Testis (tissue), 5 donors: ENCODE measurements around the gene RHO. TPM values are rescaled to one million over a fixed set of nuclear protein-coding genes. Genes with fewer than 3 reads are reported as not detected.
"Not testable (repeated sequence)": the region's sequence is repeated elsewhere in the genome, so short reads cannot be mapped to it uniquely, and the experiment has no call there.

Source experiments
- DNase-seq: peaks from one replicate; pipeline ENCODE4 v3.0.0-alpha.2; 2019
- H3K27ac ChIP-seq, 2 donors: fragments of 200-600 bp; sonication (generic); one replicate each; pipeline ENCODE4 v1.5.1; 2019
- H3K27me3 ChIP-seq: fragments of 200-600 bp; sonication (generic); one replicate; pipeline ENCODE4 v1.5.1; 2019
- H3K36me3 ChIP-seq: fragments of 200-600 bp; sonication (generic); one replicate; pipeline ENCODE4 v1.5.1; 2017; ENCODE audit warnings: low read depth; ENCODE audit errors: missing control alignments
- H3K4me1 ChIP-seq: fragments of 200-600 bp; sonication (generic); one replicate; pipeline ENCODE4 v1.5.1; 2019
- H3K4me3 ChIP-seq, 2 donors: fragments of 200-600 bp; sonication (generic); one replicate each; pipeline ENCODE4 v1.5.1; 2017 to 2019
- H3K9me3 ChIP-seq: fragments of 200-600 bp; sonication (generic); one replicate; pipeline ENCODE4 v1.5.1; 2017
- POLR2A ChIP-seq: fragments of 450-650 bp; IDR thresholded peaks from one replicate; pipeline ENCODE4 v1.6.1; 2017; ENCODE audit warnings: antibody characterized with exemption, mild to moderate bottlenecking, moderate library complexity
- WGBS, 2 donors: methylation state at CpG; one replicate each; pipeline ENCODE4 v1.1.5; 2018; 5-methylcytosine and 5-hydroxymethylcytosine counted together
- intact Hi-C: fragments of 100-400 bp; cut with DNase I; formaldehyde crosslinking; loops from one replicate; pipeline ENCODE4 v1.15.1; 2023; ENCODE audit warnings: low total_unique reads
- long read RNA-seq, 2 donors: transcript quantifications; one replicate each; lab custom pipeline, GENCODE V29; 2026
- polyA plus RNA-seq: library from polyadenylated mRNA; stranded (reverse); fragments of 350-450 nt; fragmentation: Illumina TruSeq; extraction: RNeasy Lipid Tissue Mini Kit (QIAGEN cat#74804); gene quantifications from one replicate; pipeline ENCODE4 v1.2.3, GENCODE V29; 2014; ENCODE audit warnings: low read depth, low replicate concordance; ENCODE audit not compliant: insufficient read depth
- total RNA-seq, 2 donors: library from RNA; depleted of rRNA; stranded (reverse); fragments of >200 nt; gene quantifications; one replicate each; pipeline ENCODE4 v1.2.3, GENCODE V29; 2016
- TF ChIP-seq, protein P1 (sequence below), 3 experiments: fragments of 450-650 bp in 2 of 3; fragments of 200-600 bp in 1 of 3; sonication (generic) in 1 of 3; IDR thresholded peaks; one replicate each; pipeline ENCODE4 v1.5.1; 2016 to 2019; ENCODE audit warnings: antibody characterized with exemption in 3 of 3, mild to moderate bottlenecking in 2 of 3, moderate library complexity in 1 of 3

Gene RHO
- under 1 TPM in 1 of 2 donors, not detected in 1; 0.25 TPM for total RNA-seq
- not detected for polyA plus RNA-seq
- long read RNA-seq, donor 1: 0 reads
- long read RNA-seq, donor 2: 0 reads

DNA sequence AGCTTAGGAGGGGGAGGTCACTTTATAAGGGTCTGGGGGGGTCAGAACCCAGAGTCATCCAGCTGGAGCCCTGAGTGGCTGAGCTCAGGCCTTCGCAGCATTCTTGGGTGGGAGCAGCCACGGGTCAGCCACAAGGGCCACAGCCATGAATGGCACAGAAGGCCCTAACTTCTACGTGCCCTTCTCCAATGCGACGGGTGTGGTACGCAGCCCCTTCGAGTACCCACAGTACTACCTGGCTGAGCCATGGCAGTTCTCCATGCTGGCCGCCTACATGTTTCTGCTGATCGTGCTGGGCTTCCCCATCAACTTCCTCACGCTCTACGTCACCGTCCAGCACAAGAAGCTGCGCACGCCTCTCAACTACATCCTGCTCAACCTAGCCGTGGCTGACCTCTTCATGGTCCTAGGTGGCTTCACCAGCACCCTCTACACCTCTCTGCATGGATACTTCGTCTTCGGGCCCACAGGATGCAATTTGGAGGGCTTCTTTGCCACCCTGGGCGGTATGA is at the start of gene RHO:
RHO (plus strand) TSS at position 51 of the 512 bp plus-strand sequence; CDS start at position 146, 95 bp downstream.
- intact Hi-C loops: no loop called here
- TF ChIP-seq POLR2A: no peak
- TF ChIP-seq, protein P1, sequence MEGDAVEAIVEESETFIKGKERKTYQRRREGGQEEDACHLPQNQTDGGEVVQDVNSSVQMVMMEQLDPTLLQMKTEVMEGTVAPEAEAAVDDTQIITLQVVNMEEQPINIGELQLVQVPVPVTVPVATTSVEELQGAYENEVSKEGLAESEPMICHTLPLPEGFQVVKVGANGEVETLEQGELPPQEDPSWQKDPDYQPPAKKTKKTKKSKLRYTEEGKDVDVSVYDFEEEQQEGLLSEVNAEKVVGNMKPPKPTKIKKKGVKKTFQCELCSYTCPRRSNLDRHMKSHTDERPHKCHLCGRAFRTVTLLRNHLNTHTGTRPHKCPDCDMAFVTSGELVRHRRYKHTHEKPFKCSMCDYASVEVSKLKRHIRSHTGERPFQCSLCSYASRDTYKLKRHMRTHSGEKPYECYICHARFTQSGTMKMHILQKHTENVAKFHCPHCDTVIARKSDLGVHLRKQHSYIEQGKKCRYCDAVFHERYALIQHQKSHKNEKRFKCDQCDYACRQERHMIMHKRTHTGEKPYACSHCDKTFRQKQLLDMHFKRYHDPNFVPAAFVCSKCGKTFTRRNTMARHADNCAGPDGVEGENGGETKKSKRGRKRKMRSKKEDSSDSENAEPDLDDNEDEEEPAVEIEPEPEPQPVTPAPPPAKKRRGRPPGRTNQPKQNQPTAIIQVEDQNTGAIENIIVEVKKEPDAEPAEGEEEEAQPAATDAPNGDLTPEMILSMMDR (IDR thresholded peaks at IDR 0.05): no peak
- H3K27me3 ChIP-seq: no peaks in the 10 kb centered on the region
- no peaks in the 10 kb centered on the region for H3K36me3 ChIP-seq
- H3K27ac ChIP-seq: no peak within 1 kb of the TSS
- no peaks in the 10 kb centered on the region for H3K9me3 ChIP-seq
- no peak for DNase-seq
- no peak within 1 kb of the TSS for H3K4me3 ChIP-seq
- 97 to 99% methylated on average over 15 to 18 of the region's 18 CpGs for WGBS, 2 donors
- no peaks in the 10 kb centered on the region for H3K4me1 ChIP-seq

DNA sequence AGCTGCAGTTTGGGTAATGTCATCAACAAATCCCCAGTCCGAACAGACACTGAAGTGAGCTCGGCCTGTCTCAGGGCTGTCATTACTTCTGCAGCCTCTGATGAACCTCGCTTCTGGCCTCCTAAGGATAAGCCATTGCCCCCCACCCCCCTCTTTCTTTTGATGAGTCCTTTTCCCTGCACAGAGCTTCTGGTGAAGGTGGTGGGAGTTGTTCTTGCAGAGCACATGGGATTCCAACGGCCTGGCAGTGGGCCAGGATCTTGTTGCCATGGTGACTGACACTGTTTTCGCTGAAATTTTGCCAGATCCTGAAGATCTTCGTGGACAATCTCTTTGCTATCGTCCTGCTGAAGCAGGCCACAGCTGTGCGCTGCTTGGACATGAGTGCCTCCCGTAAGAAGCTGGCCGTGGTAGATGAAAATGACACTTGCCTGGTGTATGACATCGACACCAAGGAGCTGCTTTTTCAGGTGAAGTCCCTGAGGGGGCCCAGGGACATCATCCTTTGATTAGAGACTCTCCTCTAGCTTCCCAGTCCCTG is 47.1 kb upstream of the RHO start:
- intact Hi-C loops: loop anchor here (10.0 kb wide), 1 partner anchor 344 kb away; no protein-coding TSS in a partner anchor
- not testable (repeated sequence) for H3K4me3 ChIP-seq, H3K36me3 ChIP-seq, H3K9me3 ChIP-seq, H3K27me3 ChIP-seq
- peak; percentile 66 for DNase-seq
- Histone ChIP-seq H3K27ac (peak overlapping the region in 1 of 2 donors; percentile 30), H3K4me1 (peaks cover 13% of the 10 kb centered on the region)
- 34 to 48% methylated on average over 4 to 5 of the region's 11 CpGs for WGBS, 2 donors

DNA sequence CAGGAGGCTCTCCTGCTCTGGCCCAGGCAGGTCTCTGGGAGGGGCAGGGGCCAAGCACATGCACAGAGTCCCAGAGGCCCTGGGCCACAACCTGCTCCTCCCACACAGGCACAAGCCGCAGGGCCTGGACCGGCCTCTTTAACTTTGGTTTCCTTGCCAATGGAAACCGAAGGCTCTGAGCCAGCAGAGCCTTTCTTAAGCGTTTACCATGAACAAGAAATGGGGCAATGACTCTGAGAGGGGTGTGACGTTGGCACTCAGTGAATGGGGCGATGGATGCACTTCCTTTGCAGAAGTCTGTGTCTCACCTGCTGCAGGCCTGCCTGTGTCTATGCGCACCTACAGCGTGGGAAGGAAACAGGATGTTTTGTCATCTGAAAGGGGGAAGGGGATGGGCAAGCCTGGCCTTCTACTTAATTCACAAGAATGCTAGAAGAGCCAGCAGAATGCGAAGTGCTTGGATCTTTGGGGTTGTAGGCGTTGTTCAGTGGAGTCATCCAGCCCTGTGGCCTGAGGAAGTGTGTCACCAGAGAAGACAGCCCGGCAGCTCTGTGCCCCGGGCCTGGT is 46.6 kb upstream of the RHO start:
- no peaks in the 10 kb centered on the region for H3K27me3 ChIP-seq
- no peak overlapping the region for H3K4me3 ChIP-seq
- no peaks in the 10 kb centered on the region for H3K9me3 ChIP-seq
- 56 to 62% methylated on average over 11 to 12 of the region's 12 CpGs for WGBS, 2 donors
- H3K36me3 ChIP-seq: no peaks in the 10 kb centered on the region
- DNase-seq: peak; percentile 69
- intact Hi-C loops: loop anchor here (10.0 kb wide), 1 partner anchor 343 kb away; no protein-coding TSS in a partner anchor
- no peak for TF ChIP-seq POLR2A
- TF ChIP-seq, protein P1 (IDR thresholded peaks at IDR 0.05): no peak
- H3K4me1 ChIP-seq: peaks cover 17% of the 10 kb centered on the region
- peak overlapping the region in 1 of 2 donors; percentile 30 for H3K27ac ChIP-seq

DNA sequence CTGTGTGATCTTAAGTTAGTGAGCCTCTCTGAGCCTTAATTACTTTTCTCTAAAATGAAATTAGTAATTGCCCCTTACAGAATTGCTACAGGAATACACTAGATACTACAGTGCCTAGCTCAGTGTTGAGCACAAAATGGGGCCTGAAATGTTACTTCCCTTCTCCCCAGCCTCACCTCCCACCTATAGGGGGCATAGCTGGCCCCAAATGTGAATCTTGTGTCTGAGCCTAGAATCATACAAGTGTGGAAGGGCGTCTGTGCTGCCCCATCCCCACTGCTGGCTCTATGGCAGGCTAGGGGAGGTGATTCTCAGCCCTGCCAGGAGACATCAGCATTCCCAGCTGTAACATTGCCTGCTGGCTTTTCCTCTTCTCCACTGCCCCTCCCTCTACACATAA is 45.7 kb upstream of the RHO start:
- no peaks in the 10 kb centered on the region for H3K36me3 ChIP-seq
- DNase-seq: no peak
- TF ChIP-seq, protein P1 (IDR thresholded peaks at IDR 0.05): no peak
- TF ChIP-seq POLR2A: no peak
- H3K4me3 ChIP-seq: no peak overlapping the region
- no peak overlapping the region for H3K27ac ChIP-seq
- H3K27me3 ChIP-seq: no peaks in the 10 kb centered on the region
- H3K9me3 ChIP-seq: no peaks in the 10 kb centered on the region
- intact Hi-C loops: loop anchor here (10.0 kb wide), 1 partner anchor 342 kb away; no protein-coding TSS in a partner anchor
- WGBS, 2 donors: 70 to 89% methylated on average over 1 of the region's 1 CpG
- H3K4me1 ChIP-seq: peaks cover 17% of the 10 kb centered on the region

DNA sequence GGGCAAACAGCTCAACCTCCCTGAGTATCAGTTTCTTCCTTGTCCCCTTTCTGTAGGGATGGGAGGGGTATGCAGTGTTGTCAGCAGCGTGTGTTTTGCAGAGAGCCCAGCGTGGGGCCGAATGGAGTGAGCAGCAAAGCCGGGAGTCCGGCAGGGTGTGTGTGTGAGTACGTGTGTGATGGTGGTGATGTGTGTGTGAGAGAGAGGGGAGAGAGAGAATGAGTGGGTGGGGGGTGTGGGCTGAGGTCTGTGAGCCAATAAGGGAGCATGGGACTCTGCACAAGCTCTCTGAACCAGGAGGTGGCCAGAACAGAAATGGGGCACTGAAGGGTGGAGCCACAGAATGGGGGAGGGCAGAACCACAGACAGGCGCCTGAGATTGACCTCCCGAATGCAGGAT is 44.6 kb upstream of the RHO start:
- no peaks in the 10 kb centered on the region for H3K36me3 ChIP-seq
- TF ChIP-seq, protein P1 (IDR thresholded peaks at IDR 0.05): no peak
- TF ChIP-seq POLR2A: no peak
- no peaks in the 10 kb centered on the region for H3K27me3 ChIP-seq
- H3K27ac ChIP-seq: no peak overlapping the region
- H3K4me1 ChIP-seq: peaks cover 17% of the 10 kb centered on the region
- H3K9me3 ChIP-seq: no peaks in the 10 kb centered on the region
- 88 to 94% methylated on average over 8 of the region's 8 CpGs for WGBS, 2 donors
- intact Hi-C loops: loop anchor here (10.0 kb wide), 1 partner anchor 341 kb away; no protein-coding TSS in a partner anchor
- DNase-seq: no peak
- no peak overlapping the region for H3K4me3 ChIP-seq

DNA sequence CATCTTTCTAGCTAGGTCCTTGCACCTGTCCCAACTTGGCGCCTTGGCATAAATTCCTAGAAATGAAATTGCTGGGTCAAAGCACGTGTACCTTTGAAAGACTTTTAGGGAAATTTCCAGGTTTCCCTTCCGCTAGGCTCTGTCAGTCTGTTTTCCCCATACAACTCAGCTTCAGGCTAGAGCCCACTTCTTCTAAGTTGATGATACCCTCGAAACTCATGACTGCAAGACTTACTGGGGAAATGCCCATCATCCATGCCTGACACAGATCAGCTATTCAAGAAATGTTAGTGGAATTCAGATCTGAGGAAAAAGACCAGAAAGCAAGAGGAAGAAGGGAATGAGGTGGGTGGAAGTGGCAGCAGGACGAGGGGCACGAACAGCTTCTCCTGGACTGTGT is 43.3 kb upstream of the RHO start:
- not testable (repeated sequence) for H3K27me3 ChIP-seq, H3K4me3 ChIP-seq, H3K9me3 ChIP-seq, DNase-seq, H3K36me3 ChIP-seq
- H3K27ac ChIP-seq: peak overlapping the region in 1 of 2 donors; percentile 43
- WGBS, 2 donors: 91 to 93% methylated on average over 6 of the region's 6 CpGs
- peaks cover 17% of the 10 kb centered on the region for H3K4me1 ChIP-seq
- intact Hi-C loops: loop anchor here (10.0 kb wide), 1 partner anchor 340 kb away; no protein-coding TSS in a partner anchor
